Stimulated activated naive B cell treated with anti-CD40 and anti-IgM and Interleukin-4, amounts not matched to agents 10 μg/mL and 1 μg/mL and 100 μg/mL, for 72 hours (primary cell): Measurements from ENCODE around the gene AUP1.

ENCODE experiments used
- ATAC-seq, 2 donors: fragments of 150-1000 bp; cut with Tn5 transposase; replicated peaks; 2 replicates each; pipeline ENCODE4 v1.10.0; 2021; ENCODE audit warnings: moderate library complexity in 1 of 2
- DNase-seq: peaks from one replicate; pipeline ENCODE4 v3.0.0; 2021
- H3K27ac Mint-ChIP-seq: one replicate; pipeline ENCODE4 v1.8.0; 2022; ENCODE audit warnings: mild to moderate bottlenecking, mixed read lengths
- H3K27me3 Mint-ChIP-seq, 2 donors: one replicate each; pipeline ENCODE4 v1.8.0; 2022; ENCODE audit warnings: mixed read lengths in 2 of 2
- H3K36me3 Mint-ChIP-seq, 2 donors: one replicate each; pipeline ENCODE4 v1.8.0; 2022; ENCODE audit warnings: mixed read lengths in 2 of 2, mild to moderate bottlenecking in 1 of 2
- H3K4me1 Mint-ChIP-seq, 2 donors: one replicate each; pipeline ENCODE4 v1.8.0; 2022; ENCODE audit warnings: mixed read lengths in 2 of 2, mild to moderate bottlenecking in 1 of 2
- H3K4me3 Mint-ChIP-seq, 2 donors: one replicate each; pipeline ENCODE4 v1.8.0; 2022; ENCODE audit warnings: mild to moderate bottlenecking in 2 of 2, mixed read lengths in 2 of 2, moderate library complexity in 1 of 2
- H3K9me3 Mint-ChIP-seq, 2 donors: one replicate each; pipeline ENCODE4 v1.8.0; 2022; ENCODE audit warnings: mixed read lengths in 2 of 2, mild to moderate bottlenecking in 1 of 2

The AUP1 gene

DNA sequence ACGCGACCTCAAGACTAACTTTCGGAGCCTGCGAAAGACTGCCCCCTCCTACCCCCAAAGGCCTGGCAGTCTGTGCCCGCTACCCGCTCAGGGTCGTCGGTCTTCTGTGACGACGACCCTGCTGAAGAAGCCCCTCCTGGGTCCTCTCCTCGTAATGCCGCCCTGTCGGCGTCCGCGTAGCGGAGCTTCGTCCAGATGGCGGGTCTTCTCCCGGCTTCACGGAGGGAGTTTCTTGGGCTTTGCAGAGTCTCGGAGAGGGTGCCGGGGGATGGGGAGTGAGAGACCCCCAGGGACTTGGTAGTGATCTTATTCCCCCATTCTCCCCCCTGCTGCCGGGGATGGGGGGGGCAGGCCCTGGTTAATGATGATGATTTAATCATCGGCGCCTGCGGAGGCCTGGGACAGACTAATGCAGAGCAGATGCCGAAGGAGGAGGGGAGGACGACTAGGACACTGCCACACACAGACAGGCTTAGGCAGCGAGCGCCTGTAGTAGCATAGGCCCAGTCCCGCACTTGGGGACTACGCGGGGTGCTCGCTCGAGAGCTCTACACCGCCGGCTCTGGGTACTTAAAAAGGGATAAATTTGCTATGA is 21.5 kb downstream of the AUP1 start:
- Mint-ChIP-seq H3K27ac (peak overlapping the region; percentile 100), H3K9me3 (no peaks in the 10 kb centered on the region), H3K27me3 (peaks cover 40 to 49% of the 10 kb centered on the region in 2 donors), H3K36me3 (peaks cover 35 to 38% of the 10 kb centered on the region in 2 donors), H3K4me3 (peak overlapping the region; percentile 98 to 99), H3K4me1 (peaks cover 40 to 58% of the 10 kb centered on the region in 2 donors)
- DNase-seq (no peak), ATAC-seq (peak; percentile 15 to 30)

DNA sequence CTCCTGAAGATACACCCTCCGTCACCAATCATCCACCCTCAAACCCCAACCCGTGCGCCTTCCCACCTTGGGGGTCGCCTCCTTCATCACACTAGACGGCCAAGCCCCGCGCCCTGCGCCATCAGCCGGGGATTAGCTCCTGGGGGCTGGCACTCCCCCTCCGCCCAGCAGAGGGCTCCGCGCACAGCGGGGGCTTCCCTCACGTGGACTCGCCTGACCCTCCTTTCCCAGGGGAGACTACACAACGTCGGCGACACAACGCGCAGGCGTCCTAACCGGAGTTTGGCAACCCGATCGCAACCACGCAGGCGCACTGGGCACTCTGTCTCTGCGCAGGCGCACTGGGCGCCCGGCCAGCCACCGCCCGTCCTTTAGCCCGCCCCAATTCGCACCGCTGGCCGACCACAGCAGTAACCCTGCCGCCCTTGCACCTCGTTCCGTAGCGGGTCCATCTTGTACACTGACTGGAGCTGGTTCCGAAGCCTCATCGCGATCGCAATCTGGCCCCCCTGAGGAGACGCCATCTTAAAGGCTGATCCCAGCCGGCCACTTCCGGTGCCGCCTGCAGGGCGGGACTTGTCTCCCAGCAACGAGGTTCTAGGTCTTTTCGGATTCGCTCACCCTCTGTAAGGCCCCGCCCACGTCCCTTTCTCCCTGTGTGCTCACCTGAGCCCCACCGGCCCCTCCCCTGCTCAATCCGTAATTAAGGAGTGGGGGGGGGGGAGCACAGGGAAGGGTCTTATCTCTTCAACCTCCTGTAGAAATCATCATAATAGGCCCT is 22.2 kb downstream of the AUP1 start, which contains the start of gene PCGF1:
TSS of gene PCGF1 (minus strand) at position 551 of the 781 bp plus-strand sequence. CDS start at position 524, 27 bp downstream.
- Mint-ChIP-seq H3K9me3 (no peaks in the 10 kb centered on the region), H3K27me3 (peaks cover 38 to 49% of the 10 kb centered on the region in 2 donors), H3K4me1 (peaks cover 43 to 65% of the 10 kb centered on the region in 2 donors), H3K36me3 (peaks cover 35 to 38% of the 10 kb centered on the region in 2 donors), H3K27ac (peak within 1 kb of the TSS; percentile 100), H3K4me3 (peak within 1 kb of the TSS; percentile 98 to 99)
- DNase-seq (peak; percentile 97), ATAC-seq (peak; percentile 92)

DNA sequence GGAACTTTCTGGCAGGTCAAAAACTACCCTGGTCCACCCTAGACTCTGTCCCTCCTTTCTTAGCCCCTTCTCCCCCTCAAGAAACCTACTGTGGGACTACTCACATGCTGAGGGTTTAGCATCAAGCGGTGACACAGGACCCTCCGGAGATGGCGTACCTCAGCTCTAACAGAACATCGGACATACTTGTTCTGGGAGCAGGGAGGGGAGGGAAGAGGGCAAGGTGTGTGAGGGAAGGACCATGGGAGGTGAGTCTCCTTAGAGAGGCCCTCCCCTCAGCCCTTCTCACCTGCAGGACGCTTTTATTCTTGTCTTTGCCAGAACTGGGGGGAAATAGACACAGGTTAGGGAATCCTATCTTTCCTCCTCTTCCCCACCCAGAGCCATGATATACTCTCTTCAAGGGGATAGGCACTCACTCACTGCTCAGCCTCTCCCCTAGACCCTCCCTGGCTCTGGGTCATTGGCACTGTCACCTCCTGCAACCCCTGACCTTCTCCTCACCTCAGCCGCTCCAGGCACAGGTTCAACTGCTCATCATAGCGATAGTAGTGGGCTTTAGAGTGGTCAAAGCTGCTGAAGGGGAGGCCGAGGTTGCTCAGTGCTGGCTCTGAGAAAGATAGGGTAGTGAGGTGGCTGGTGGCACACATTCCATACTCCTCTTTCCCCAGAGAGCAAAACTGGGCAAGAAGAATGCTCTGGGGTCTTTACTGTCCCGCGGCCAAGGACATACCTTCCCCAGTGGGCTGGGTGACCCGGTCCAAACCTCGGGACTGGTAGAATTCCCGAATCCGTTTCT is 23.9 kb downstream of the AUP1 start:
- Mint-ChIP-seq H3K9me3 (no peaks in the 10 kb centered on the region), H3K27me3 (peaks cover 41 to 49% of the 10 kb centered on the region in 2 donors), H3K4me1 (peaks cover 49 to 76% of the 10 kb centered on the region in 2 donors), H3K36me3 (peaks cover 38 to 39% of the 10 kb centered on the region in 2 donors), H3K27ac (no peak overlapping the region), H3K4me3 (peak overlapping the region; percentile 71 to 98)
- DNase-seq (no peak), ATAC-seq (no peak)

GRCh38 chr2:74504591-74504990 is 24.9 kb downstream of the AUP1 start:
- peaks cover 45 to 52% of the 10 kb centered on the region in 2 donors for H3K27me3 Mint-ChIP-seq

DNA sequence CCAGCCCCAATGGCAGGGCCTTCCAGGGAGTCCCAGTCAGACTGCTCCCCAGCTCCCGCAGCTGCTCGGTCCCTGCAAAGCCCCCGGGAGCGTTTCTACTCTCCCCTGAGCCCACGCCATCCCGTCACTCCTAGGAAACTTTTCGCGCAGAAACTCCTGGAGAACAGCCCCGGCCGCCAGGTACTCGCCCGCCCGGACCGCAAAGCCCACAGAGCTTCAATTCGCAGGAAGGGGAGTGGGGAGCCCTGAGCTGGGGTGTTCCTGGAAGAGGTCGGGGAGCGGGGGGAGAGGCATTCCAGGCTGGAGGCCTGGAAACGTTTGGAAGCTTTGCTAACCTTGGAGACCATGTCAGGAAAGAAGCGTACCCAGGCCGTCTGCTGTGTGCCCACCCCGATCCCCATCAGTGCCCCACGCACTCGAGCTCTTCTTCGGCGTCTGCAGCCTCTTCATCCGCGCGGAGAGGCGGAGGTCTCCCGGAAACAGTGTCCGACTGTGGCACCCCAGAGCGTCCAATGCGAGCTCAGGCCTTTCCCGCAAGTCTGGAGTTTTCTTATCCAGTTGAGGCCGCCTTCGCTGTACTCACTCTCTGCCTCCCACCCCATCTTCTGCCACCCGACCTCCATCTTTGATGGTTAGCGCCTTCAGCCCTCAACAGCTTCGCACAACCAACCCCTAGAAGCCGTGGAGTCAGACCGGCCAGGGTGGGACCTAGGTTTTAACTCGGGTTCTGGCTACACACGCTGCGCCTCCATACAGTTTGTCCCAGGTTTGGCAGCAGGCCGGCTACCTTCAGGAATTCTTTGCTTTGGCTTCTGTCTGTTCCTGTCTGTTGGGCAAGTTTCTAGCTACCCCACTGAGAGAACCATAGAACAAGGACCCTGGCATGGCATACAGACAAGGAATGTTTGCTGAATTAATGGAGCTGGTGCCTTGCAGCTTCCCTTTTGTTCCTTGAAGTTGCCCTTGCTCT is 25.7 kb downstream of the AUP1 start:
- Mint-ChIP-seq H3K27me3 (peaks cover 50 to 57% of the 10 kb centered on the region in 2 donors), H3K27ac (peak overlapping the region; percentile 86), H3K4me3 (peak overlapping the region; percentile 80 to 88), H3K9me3 (no peaks in the 10 kb centered on the region), H3K4me1 (peaks cover 58 to 85% of the 10 kb centered on the region in 2 donors), H3K36me3 (peaks cover 39 to 44% of the 10 kb centered on the region in 2 donors)
- ATAC-seq = no peak
- DNase-seq = no peak

More at GRCh38 chr2:74504591-74504990, 24.9 kb downstream of the AUP1 start:
- Mint-ChIP-seq H3K4me1 (peaks cover 53 to 79% of the 10 kb centered on the region in 2 donors), H3K4me3 (peak overlapping the region; percentile 63 to 71), H3K9me3 (no peaks in the 10 kb centered on the region), H3K36me3 (peaks cover 39 to 44% of the 10 kb centered on the region in 2 donors), H3K27ac (peak overlapping the region; percentile 43)
- ATAC-seq = no peak
- no peak for DNase-seq

DNA sequence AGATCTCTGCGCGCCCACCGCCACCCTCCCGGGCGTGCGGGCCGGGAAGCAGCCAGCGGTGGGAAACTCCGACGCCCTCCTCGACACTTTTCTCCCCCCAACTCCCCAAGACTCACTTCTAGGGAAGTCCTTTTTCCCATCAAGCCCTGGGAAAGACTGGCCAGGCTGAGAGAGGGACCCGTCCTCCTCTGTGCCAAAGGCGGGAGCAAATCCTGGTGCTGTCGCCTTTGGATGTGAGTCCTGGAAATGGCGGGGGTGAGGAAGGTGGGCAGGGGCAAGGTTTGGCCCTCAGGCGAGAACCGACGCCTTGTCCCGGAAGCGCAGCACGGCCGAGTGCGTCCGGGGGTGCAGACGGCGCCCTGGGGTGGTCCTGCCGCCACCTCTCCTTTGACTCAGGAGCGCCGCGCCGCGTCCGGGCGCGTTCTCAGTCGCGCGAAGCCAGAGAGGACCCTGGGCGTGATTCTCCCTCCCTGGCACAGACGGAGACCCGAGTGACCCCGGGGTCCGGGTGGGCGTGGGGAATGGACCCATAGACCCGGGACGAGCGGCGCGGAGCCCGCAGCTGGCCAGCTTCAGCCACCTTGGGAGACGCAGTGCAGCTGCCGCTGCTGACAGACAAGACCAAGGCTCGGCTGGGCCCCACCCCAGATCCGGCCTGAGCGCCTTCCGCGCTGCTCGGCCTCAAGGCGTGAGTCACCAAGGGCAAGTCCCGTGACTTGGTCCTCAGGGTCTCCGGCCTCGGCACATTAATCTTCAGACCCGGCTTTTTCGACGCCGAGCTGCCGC is 26.6 kb downstream of the AUP1 start:
- ATAC-seq = peak; percentile 45 to 48
- Mint-ChIP-seq H3K9me3 (no peaks in the 10 kb centered on the region), H3K27ac (peak overlapping the region; percentile 86), H3K27me3 (peaks cover 58 to 66% of the 10 kb centered on the region in 2 donors), H3K4me1 (peaks cover 57 to 85% of the 10 kb centered on the region in 2 donors), H3K4me3 (peak overlapping the region; percentile 80 to 88), H3K36me3 (peaks cover 39 to 44% of the 10 kb centered on the region in 2 donors)
- peak; percentile 59 for DNase-seq

- Mint-ChIP-seq H3K27me3 (peaks cover 59 to 71% of the 10 kb centered on the region in 2 donors), H3K27ac (no peak overlapping the region), H3K36me3 (peaks cover 35 to 41% of the 10 kb centered on the region in 2 donors), H3K4me3 (peak overlapping the region; percentile 80 to 88), H3K9me3 (no peaks in the 10 kb centered on the region), H3K4me1 (peaks cover 58 to 88% of the 10 kb centered on the region in 2 donors)
- DNase-seq (no peak), ATAC-seq (no peak)
These were observed 27.3 kb downstream of the AUP1 start for GRCh38 chr2:74502147-74502719.

- no peaks in the 10 kb centered on the region for H3K9me3 Mint-ChIP-seq
- no peak for DNase-seq
- H3K27ac Mint-ChIP-seq = no peak overlapping the region
- no peak for ATAC-seq
- peaks cover 59 to 71% of the 10 kb centered on the region in 2 donors for H3K27me3 Mint-ChIP-seq
- H3K4me3 Mint-ChIP-seq = peak overlapping the region; percentile 80 to 88
- H3K4me1 Mint-ChIP-seq = peaks cover 51 to 80% of the 10 kb centered on the region in 2 donors
- peaks cover 29 to 35% of the 10 kb centered on the region in 2 donors for H3K36me3 Mint-ChIP-seq
These were observed 28.0 kb downstream of the AUP1 start for GRCh38 chr2:74501335-74502071.

- no peak for ATAC-seq
- DNase-seq = no peak
- Mint-ChIP-seq H3K4me3 (no peak overlapping the region), H3K27me3 (peaks cover 59 to 71% of the 10 kb centered on the region in 2 donors), H3K9me3 (no peaks in the 10 kb centered on the region), H3K4me1 (peaks cover 47 to 73% of the 10 kb centered on the region in 2 donors), H3K27ac (no peak overlapping the region), H3K36me3 (peaks cover 25 to 31% of the 10 kb centered on the region in 2 donors)
These were observed 28.9 kb downstream of the AUP1 start for GRCh38 chr2:74500578-74500946.

GRCh38 chr2:74499940-74500577 is 29.4 kb downstream of the AUP1 start:
- no peaks in the 10 kb centered on the region for H3K9me3 Mint-ChIP-seq
- H3K27ac Mint-ChIP-seq = peak overlapping the region; percentile 51
- ATAC-seq = no peak
- peak overlapping the region in 1 of 2 donors; percentile 74 for H3K4me3 Mint-ChIP-seq
- H3K36me3 Mint-ChIP-seq = peaks cover 20 to 26% of the 10 kb centered on the region in 2 donors
- peaks cover 56 to 69% of the 10 kb centered on the region in 2 donors for H3K27me3 Mint-ChIP-seq
- H3K4me1 Mint-ChIP-seq = peaks cover 42 to 68% of the 10 kb centered on the region in 2 donors
- no peak for DNase-seq

GRCh38 chr2:74499267-74499939 is 30.1 kb downstream of the AUP1 start, which contains the start of gene LBX2:
Gene LBX2, minus strand, starts transcription at chr2:74499603. Its CDS starts 66 bp downstream, at chr2:74499537.
- Mint-ChIP-seq H3K27ac (peak within 1 kb of the TSS; percentile 70), H3K36me3 (peaks cover 15 to 21% of the 10 kb centered on the region in 2 donors), H3K27me3 (peaks cover 50 to 63% of the 10 kb centered on the region in 2 donors), H3K4me1 (peaks cover 36 to 61% of the 10 kb centered on the region in 2 donors), H3K4me3 (peak within 1 kb of the TSS; percentile 74 to 76), H3K9me3 (no peaks in the 10 kb centered on the region)
- DNase-seq (no peak), ATAC-seq (peak; percentile 30 to 31)
